ENCODE measurements around the gene SYNE2.

- TF ChIP-seq JUND (IDR thresholded peaks at IDR 0.05) (no peak), CTCF (IDR thresholded peaks at IDR 0.05; ENCODE audit: low read depth, low read length, missing input control) (no peak), YY1 (IDR thresholded peaks at IDR 0.05) (no peak)
Observed at GRCh38 chr14:64137657-64138290, 285.0 kb downstream of the SYNE2 start.

All from liver (tissue), 3 donors.